Hepatocyte (in vitro differentiated cells): Measurements from ENCODE around the gene CHSY1. TPM values are rescaled to one million over a fixed set of nuclear protein-coding genes. Genes with fewer than 3 reads are reported as not detected.

Experiments used
- DNase-seq: peaks from one replicate; pipeline ENCODE4 v3.0.0-alpha.2; 2016; ENCODE audit warnings: low spot score
- H2AFZ ChIP-seq: fragments of 200-600 bp; sonication (generic); 2 replicates; pipeline ENCODE4 v1.6.0; 2016; ENCODE audit warnings: antibody characterized with exemption, mild to moderate bottlenecking
- H3K27ac ChIP-seq: fragments of 200-600 bp; sonication (generic); 2 replicates; pipeline ENCODE4 v1.5.1; 2016; ENCODE audit warnings: mild to moderate bottlenecking
- H3K27me3 ChIP-seq: fragments of 200-600 bp; sonication (generic); 2 replicates; pipeline ENCODE4 v1.6.1; 2016
- H3K36me3 ChIP-seq: fragments of 200-600 bp; sonication (generic); replicated peaks from 2 replicates; pipeline ENCODE4 v1.5.1; 2016; ENCODE audit warnings: low read depth; ENCODE audit not compliant: insufficient read depth
- H3K4me1 ChIP-seq: fragments of 200-600 bp; sonication (generic); 2 replicates; pipeline ENCODE4 v1.5.1; 2016; ENCODE audit warnings: mild to moderate bottlenecking, moderate library complexity; ENCODE audit not compliant: insufficient read depth
- H3K4me2 ChIP-seq: fragments of 200-600 bp; sonication (generic); 2 replicates; pipeline ENCODE4 v1.6.0; 2016
- H3K4me3 ChIP-seq: fragments of 200-600 bp; sonication (generic); 2 replicates; pipeline ENCODE4 v1.5.1; 2016; ENCODE audit warnings: mild to moderate bottlenecking
- H3K79me2 ChIP-seq: fragments of 200-600 bp; sonication (generic); 2 replicates; pipeline ENCODE4 v1.6.0; 2017; ENCODE audit warnings: mild to moderate bottlenecking
- H3K9me2 ChIP-seq: fragments of 200-600 bp; sonication (generic); replicated peaks from 2 replicates; pipeline ENCODE4 v1.6.0; 2017; ENCODE audit warnings: mild to moderate bottlenecking; ENCODE audit not compliant: insufficient read depth
- H3K9me3 ChIP-seq: fragments of 200-600 bp; sonication (generic); 2 replicates; pipeline ENCODE4 v1.5.1; 2016; ENCODE audit warnings: low read depth, mild to moderate bottlenecking
- H4K20me1 ChIP-seq: fragments of 200-600 bp; sonication (generic); 2 replicates; pipeline ENCODE4 v1.6.0; 2016; ENCODE audit warnings: mild to moderate bottlenecking; ENCODE audit not compliant: insufficient read depth, poor library complexity, severe bottlenecking
- EZH2 ChIP-seq: fragments of 200-600 bp; sonication (generic); IDR thresholded peaks from 2 replicates; pipeline ENCODE4 v1.6.1; 2016; ENCODE audit warnings: antibody characterized with exemption, mild to moderate bottlenecking, borderline replicate concordance
- EZH2phosphoT487 ChIP-seq: fragments of 200-600 bp; sonication (generic); IDR thresholded peaks from one replicate; pipeline ENCODE4 v1.6.1; 2018; ENCODE audit warnings: antibody characterized with exemption, mild to moderate bottlenecking, low read depth, moderate library complexity; ENCODE audit not compliant: unreplicated experiment, severe bottlenecking
- WGBS: methylation state at CpG from one replicate; pipeline ENCODE4 v1.1.6; 2016; ENCODE audit warnings: low lambda C conversion rate; ENCODE audit errors: missing lambda C conversion rate; 5-methylcytosine and 5-hydroxymethylcytosine counted together
- polyA plus RNA-seq: library from polyadenylated mRNA; unstranded; fragments of >200 nt; fragmentation: Nextera tagmentation; extraction: Ambion mirVana; gene quantifications from 2 replicates; pipeline ENCODE4 v1.2.1, GENCODE V29; 2016
- total RNA-seq: library from RNA; depleted of rRNA; stranded (reverse); fragments of >200 nt; gene quantifications from 2 replicates; pipeline ENCODE4 v1.2.3, GENCODE V29; 2014
- TF ChIP-seq, protein P1 (sequence below): fragments of 200-600 bp; sonication (generic); IDR thresholded peaks from 2 replicates; pipeline ENCODE4 v1.5.1; 2016; ENCODE audit warnings: antibody characterized with exemption, mild to moderate bottlenecking; ENCODE audit not compliant: poor library complexity

The CHSY1 gene
- total and polyA plus RNA-seq, 2 experiments from 2014 or later, result 22.5 to 27.8 TPM

DNA sequence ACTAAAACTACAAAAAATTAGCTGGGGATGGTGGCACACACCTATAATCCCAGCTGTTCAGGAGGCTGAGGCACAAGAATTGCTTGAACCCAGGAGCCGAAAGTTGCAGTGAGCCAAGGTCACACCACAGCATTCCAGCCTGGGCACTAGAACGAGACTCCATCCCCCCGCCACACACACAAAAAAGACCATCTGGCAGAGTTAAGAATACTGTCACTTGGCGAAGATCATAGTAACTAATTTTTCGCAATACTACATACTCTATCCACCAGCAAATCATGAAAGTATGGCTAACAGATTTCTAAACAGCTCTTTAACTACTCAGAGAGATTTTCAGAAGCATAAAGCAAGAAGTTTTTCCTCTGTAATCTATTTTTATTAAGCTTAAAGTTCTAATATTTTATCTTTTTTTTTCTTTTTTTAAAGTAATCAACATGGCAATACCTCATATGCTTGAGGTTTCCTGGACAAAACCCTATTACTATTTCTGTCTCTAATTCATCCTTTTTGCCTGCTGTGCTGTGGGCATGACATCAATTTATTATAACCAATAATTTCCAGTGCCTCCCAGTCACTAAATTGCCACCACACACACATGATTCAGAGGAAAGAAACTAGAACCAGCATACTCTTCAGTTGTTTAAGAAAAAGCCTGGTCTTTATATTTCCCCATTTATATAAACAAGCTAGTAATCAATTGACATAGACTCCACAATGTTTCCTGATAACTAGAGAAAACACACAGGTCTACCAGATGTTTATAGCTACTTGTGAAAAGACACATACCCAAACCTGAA, 46.9 kb downstream of the CHSY1 start:
- TF ChIP-seq, protein P1, sequence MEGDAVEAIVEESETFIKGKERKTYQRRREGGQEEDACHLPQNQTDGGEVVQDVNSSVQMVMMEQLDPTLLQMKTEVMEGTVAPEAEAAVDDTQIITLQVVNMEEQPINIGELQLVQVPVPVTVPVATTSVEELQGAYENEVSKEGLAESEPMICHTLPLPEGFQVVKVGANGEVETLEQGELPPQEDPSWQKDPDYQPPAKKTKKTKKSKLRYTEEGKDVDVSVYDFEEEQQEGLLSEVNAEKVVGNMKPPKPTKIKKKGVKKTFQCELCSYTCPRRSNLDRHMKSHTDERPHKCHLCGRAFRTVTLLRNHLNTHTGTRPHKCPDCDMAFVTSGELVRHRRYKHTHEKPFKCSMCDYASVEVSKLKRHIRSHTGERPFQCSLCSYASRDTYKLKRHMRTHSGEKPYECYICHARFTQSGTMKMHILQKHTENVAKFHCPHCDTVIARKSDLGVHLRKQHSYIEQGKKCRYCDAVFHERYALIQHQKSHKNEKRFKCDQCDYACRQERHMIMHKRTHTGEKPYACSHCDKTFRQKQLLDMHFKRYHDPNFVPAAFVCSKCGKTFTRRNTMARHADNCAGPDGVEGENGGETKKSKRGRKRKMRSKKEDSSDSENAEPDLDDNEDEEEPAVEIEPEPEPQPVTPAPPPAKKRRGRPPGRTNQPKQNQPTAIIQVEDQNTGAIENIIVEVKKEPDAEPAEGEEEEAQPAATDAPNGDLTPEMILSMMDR, result no peak
- TF ChIP-seq EZH2 (no peak), EZH2phosphoT487 (no peak)
- Histone ChIP-seq H2AFZ (no peak overlapping the region), H3K9me3 (no peaks in the 10 kb centered on the region), H3K4me3 (no peak overlapping the region), H3K4me1 (no peaks in the 10 kb centered on the region), H3K9me2 (no peaks in the 10 kb centered on the region), H4K20me1 (peaks cover 47% of the 10 kb centered on the region), H3K27me3 (no peaks in the 10 kb centered on the region), H3K27ac (no peak overlapping the region), H3K79me2 (peaks cover 92% of the 10 kb centered on the region), H3K36me3 (no peaks in the 10 kb centered on the region), H3K4me2 (no peak overlapping the region)
- 87% methylated on average over 5 of the region's 5 CpGs for WGBS
- DNase-seq, result no peak

DNA sequence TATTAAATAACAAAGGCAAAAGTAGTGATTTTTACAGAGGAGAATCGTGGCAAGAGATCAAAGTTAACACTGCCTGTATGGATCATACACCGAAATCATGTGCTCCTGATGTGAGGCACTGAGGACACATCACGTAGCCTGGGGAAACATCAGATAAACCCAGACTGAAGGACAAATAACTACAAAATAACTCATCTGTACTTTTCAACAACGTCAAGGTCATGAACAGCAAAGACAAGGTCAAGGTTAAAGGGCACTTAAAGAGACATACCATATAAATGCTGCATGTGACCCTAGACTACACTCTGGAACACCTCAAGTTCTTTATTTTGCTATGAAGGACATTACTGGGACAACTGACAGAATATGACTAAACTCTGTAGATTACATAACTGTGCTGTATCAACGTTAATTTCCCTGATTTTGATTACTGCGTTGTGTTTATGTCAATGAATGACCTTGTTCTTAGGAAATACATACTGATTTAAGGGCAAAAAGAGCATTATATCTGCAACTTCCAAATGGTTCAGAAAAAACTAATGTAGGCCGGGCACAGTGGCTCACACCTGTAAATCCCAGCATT, 48.1 kb downstream of the CHSY1 start:
- peaks cover 5% of the 10 kb centered on the region for H3K4me1 ChIP-seq

DNA sequence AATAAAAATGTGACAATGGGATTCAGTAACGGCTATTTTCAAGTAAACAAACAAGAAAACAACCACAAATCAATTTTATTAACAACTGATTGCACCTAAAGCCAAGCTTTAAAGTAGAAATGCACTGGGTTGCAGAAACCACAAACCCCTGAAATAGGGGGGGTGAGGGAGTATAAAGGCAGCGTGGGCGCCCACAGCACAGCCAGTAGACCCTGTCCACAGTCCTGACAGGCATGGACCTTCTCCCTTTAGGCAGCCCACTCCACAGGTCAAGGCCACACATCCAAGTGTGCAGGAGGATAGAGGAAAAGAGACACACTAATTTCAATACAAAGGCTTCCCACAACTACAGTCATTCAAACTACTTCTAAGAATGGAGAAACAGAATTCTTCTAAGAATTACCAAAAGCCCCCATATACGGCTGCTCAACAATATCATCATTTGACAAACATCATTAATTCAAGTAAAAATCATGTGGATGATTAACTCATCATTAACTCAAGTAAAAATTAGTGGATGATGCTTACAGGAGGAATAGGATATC, 48.7 kb downstream of the CHSY1 start:
- Histone ChIP-seq H4K20me1 (peaks cover 48% of the 10 kb centered on the region), H3K9me2 (no peaks in the 10 kb centered on the region), H3K27me3 (no peaks in the 10 kb centered on the region), H2AFZ (no peak overlapping the region), H3K4me3 (no peak overlapping the region), H3K9me3 (no peaks in the 10 kb centered on the region), H3K79me2 (peaks cover 86% of the 10 kb centered on the region), H3K4me2 (no peak overlapping the region), H3K4me1 (peaks cover 8% of the 10 kb centered on the region), H3K36me3 (no peaks in the 10 kb centered on the region), H3K27ac (no peak overlapping the region)
- no peak for TF ChIP-seq EZH2
- no peak for TF ChIP-seq EZH2phosphoT487
- TF ChIP-seq, protein P1, result no peak
- DNase-seq, result no peak
- 80% methylated on average over 4 of the region's 4 CpGs for WGBS

More for the DNA sequence above, 48.1 kb downstream of the CHSY1 start:
- Histone ChIP-seq H3K4me2 (no peak overlapping the region), H4K20me1 (peaks cover 48% of the 10 kb centered on the region), H3K36me3 (no peaks in the 10 kb centered on the region), H3K4me3 (no peak overlapping the region), H3K27ac (no peak overlapping the region), H3K79me2 (peaks cover 86% of the 10 kb centered on the region), H3K9me2 (no peaks in the 10 kb centered on the region), H3K9me3 (no peaks in the 10 kb centered on the region), H2AFZ (no peak overlapping the region), H3K27me3 (no peaks in the 10 kb centered on the region)
- WGBS, result 83% methylated on average over 7 of the region's 7 CpGs
- DNase-seq, result no peak
- TF ChIP-seq EZH2 (no peak), EZH2phosphoT487 (no peak)
- TF ChIP-seq, protein P1, result no peak
